Measurements from ENCODE around the gene ENTPD5.
"Not testable (repeated sequence)": the region's sequence is repeated elsewhere in the genome, so short reads cannot be mapped to it uniquely, and the experiment has no call there.

Gene ENTPD5

DNA sequence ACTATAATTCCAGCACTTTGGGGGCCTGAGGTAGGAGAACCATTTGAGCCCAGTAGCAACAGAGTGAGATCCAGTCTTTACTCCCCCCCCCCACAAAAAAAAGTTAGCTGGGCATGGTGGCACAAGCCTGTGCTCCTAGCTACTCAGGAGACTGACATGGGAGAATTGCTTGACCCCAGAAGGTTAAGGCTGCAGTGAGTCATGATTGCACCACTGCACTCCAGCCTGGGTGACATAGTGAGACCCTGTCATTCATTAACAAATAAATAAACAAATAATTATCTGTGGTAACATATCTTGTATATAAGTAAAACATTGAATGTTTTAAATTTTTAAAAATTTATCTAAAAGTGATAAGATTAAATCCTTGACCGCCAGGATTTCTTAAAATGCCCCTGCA is 4.8 kb downstream of the ENTPD5 start:
- in situ Hi-C loops (cut with HindIII; ENCODE audit: low sequenced_read_pairs), result no loop called here
- TF ChIP-seq, protein P1, sequence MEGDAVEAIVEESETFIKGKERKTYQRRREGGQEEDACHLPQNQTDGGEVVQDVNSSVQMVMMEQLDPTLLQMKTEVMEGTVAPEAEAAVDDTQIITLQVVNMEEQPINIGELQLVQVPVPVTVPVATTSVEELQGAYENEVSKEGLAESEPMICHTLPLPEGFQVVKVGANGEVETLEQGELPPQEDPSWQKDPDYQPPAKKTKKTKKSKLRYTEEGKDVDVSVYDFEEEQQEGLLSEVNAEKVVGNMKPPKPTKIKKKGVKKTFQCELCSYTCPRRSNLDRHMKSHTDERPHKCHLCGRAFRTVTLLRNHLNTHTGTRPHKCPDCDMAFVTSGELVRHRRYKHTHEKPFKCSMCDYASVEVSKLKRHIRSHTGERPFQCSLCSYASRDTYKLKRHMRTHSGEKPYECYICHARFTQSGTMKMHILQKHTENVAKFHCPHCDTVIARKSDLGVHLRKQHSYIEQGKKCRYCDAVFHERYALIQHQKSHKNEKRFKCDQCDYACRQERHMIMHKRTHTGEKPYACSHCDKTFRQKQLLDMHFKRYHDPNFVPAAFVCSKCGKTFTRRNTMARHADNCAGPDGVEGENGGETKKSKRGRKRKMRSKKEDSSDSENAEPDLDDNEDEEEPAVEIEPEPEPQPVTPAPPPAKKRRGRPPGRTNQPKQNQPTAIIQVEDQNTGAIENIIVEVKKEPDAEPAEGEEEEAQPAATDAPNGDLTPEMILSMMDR (IDR thresholded peaks at IDR 0.05; ENCODE audit: low read depth, low read length), result no peak
- no peak overlapping the region for H3K4me3 ChIP-seq (ENCODE audit: low read depth, low read length)
- no peak for DNase-seq (ENCODE audit: low read depth, low spot score)

GRCh38 chr14:74008843-74009499 is 10.1 kb downstream of the ENTPD5 start:
- TF ChIP-seq, protein P1 (IDR thresholded peaks at IDR 0.05; ENCODE audit: low read depth, low read length), result no peak
- in situ Hi-C loops (cut with HindIII; ENCODE audit: low sequenced_read_pairs), result no loop called here
- DNase-seq (ENCODE audit: low read depth, low spot score), result no peak
- H3K4me3 ChIP-seq (ENCODE audit: low read depth, low read length), result no peak overlapping the region

DNA sequence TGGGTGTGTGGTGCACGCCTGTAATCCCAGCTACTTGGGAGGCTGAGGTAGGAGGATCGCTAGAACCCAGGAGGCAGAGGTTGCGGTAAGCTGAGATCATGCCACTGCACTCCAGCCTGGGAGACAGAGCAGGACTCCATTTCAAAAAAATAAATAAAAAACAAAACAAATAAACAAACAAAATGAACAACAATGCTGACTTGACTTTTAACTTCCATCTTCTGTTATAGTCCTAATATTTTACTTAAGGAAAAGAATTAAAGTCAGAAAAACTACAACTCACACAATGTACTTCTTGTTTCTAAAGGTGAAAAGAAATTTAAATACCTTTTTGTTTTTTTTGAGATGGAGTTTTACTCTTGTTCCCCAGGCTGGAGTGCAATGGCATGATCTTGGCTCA is 13.4 kb downstream of the ENTPD5 start:
- H3K4me3 ChIP-seq (ENCODE audit: low read depth, low read length); in situ Hi-C loops (cut with HindIII; ENCODE audit: low sequenced_read_pairs); DNase-seq (ENCODE audit: low read depth, low spot score): not testable (repeated sequence)

- in situ Hi-C loops (cut with HindIII; ENCODE audit: low sequenced_read_pairs), result no loop called here
- H3K4me3 ChIP-seq (ENCODE audit: low read depth, low read length), result no peak overlapping the region
- DNase-seq (ENCODE audit: low read depth, low spot score), result no peak
- TF ChIP-seq, protein P1 (IDR thresholded peaks at IDR 0.05; ENCODE audit: low read depth, low read length), result no peak
Measured at GRCh38 chr14:73998726-73999125, 20.4 kb downstream of the ENTPD5 start.

GRCh38 chr14:73997944-73998447 is 21.1 kb downstream of the ENTPD5 start:
- no peak for DNase-seq (ENCODE audit: low read depth, low spot score)
- in situ Hi-C loops (cut with HindIII; ENCODE audit: low sequenced_read_pairs), result no loop called here
- no peak overlapping the region for H3K4me3 ChIP-seq (ENCODE audit: low read depth, low read length)
- TF ChIP-seq, protein P1 (IDR thresholded peaks at IDR 0.05; ENCODE audit: low read depth, low read length), result no peak

- in situ Hi-C loops (cut with HindIII; ENCODE audit: low sequenced_read_pairs), result no loop called here
- TF ChIP-seq, protein P1 (IDR thresholded peaks at IDR 0.05; ENCODE audit: low read depth, low read length), result no peak
- H3K4me3 ChIP-seq (ENCODE audit: low read depth, low read length), result no peak overlapping the region
- DNase-seq (ENCODE audit: low read depth, low spot score), result no peak
Measured at GRCh38 chr14:73997108-73997943, 21.8 kb downstream of the ENTPD5 start.

DNA sequence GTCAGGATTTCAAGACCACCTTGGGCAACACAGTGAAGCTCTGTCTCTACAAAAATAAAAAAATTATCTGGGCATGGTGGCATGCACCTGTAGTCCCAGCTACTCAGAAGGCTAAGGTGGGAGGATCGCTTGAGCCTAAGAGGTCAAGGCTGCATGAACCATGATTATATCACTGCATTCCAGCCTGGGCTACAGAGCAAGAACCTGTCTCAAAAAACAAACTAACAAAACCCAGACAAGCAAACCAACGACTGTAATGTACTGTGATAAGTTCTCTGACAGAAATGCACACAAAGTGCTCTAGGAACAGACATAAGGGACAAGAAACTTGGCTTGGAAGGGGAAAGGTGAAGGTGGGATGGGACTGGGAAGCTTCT is 22.4 kb downstream of the ENTPD5 start:
- H3K4me3 ChIP-seq (ENCODE audit: low read depth, low read length), result no peak overlapping the region
- no peak for DNase-seq (ENCODE audit: low read depth, low spot score)
- in situ Hi-C loops (cut with HindIII; ENCODE audit: low sequenced_read_pairs), result no loop called here
- TF ChIP-seq, protein P1 (IDR thresholded peaks at IDR 0.05; ENCODE audit: low read depth, low read length), result no peak

Data from astrocyte of the spinal cord (primary cell).